K562 (cell line): ENCODE measurements around the gene FASTKD1. TPM values are rescaled to one million over a fixed set of nuclear protein-coding genes. Genes with fewer than 3 reads are reported as not detected.

Experiments
- ATAC-seq: fragments of 200-7000 bp; cut with Tn5 transposase; 3 replicates; pipeline ENCODE4 v1.9.1; 2020; ENCODE audit warnings: moderate library complexity
- BruUV-seq: library from RNA; stranded (reverse); fragments of 400-500 nt; replicated peaks from 2 replicates; lab custom pipeline; 2021; lab: Mats Ljungman, UMichigan
- CTCF ChIA-PET: fragments of 300-600 bp; formaldehyde crosslinking; extraction: SDS; loops from one replicate; lab custom pipeline; 2021; ENCODE audit warnings: low intra/inter-chr PET ratio; lab: Yijun Ruan, JAX
- POLR2A ChIA-PET: fragments of 300-600, 350-650 bp; sonication (Branson Sonifier 250); formaldehyde crosslinking; extraction: SDS; loops from one replicate; lab custom pipeline; 2021; ENCODE audit warnings: antibody characterized with exemption, inconsistent platforms; lab: Yijun Ruan, JAX
- DNase-seq, 4 experiments: peaks; one replicate each; pipeline versions ENCODE4 v3.0.0 to v3.0.0-alpha.2; 2011 to 2018; ENCODE audit warnings: low spot score in 3 of 4, mixed read lengths in 3 of 4; ENCODE audit errors: extremely low read depth in 1 of 4
- FAIRE-seq: peaks from 2 replicates; lab custom pipeline; 2011; peaks lifted over from hg19 to GRCh38; lab: Jason Lieb, UNC
- H2AFZ ChIP-seq: 2 replicates; pipeline ENCODE4 v1.6.0; 2011; ENCODE audit warnings: low read depth, low read length, control low read depth, inconsistent platforms
- H3K27ac ChIP-seq: fragments of 200-600 bp; 3 replicates; pipeline ENCODE4 v1.8.0; 2011; ENCODE audit warnings: low read depth, mild to moderate bottlenecking, control low read depth, inconsistent platforms, low read length, moderate library complexity, mixed read lengths; ENCODE audit errors: extremely low read depth
- H3K27me3 ChIP-seq, 2 experiments: fragments of 300-600 bp in 1 of 2; 2 replicates in 1 of 2; 3 replicates in 1 of 2; pipeline versions ENCODE4 v1.6.0 to v1.8.0; 2011; ENCODE audit warnings: inconsistent platforms in 2 of 2, low read length in 2 of 2, mild to moderate bottlenecking in 1 of 2, mixed read lengths in 1 of 2, moderate library complexity in 1 of 2; ENCODE audit not compliant: control insufficient read depth in 2 of 2, insufficient read depth in 2 of 2
- H3K36me3 ChIP-seq: fragments of 300-600 bp; 3 replicates; pipeline ENCODE4 v1.8.0; 2011; ENCODE audit warnings: mild to moderate bottlenecking, low read length, inconsistent platforms; ENCODE audit not compliant: control insufficient read depth, insufficient read depth
- H3K4me1 ChIP-seq, 2 experiments: fragments of 200-600 bp in 1 of 2; replicated peaks in 1 of 2; 2 replicates in 1 of 2; 3 replicates in 1 of 2; pipeline versions ENCODE4 v1.5.1 to v1.8.0; 2011; ENCODE audit warnings: inconsistent platforms in 2 of 2, low read length in 2 of 2, mild to moderate bottlenecking in 1 of 2, mixed read lengths in 1 of 2, moderate library complexity in 1 of 2; ENCODE audit not compliant: control insufficient read depth in 2 of 2, insufficient read depth in 2 of 2
- H3K4me2 ChIP-seq: 2 replicates; pipeline ENCODE4 v1.6.1; 2011; ENCODE audit warnings: low read length, control low read depth, inconsistent platforms, mixed read lengths; ENCODE audit not compliant: insufficient read depth
- H3K4me3 ChIP-seq: fragments of 200-600 bp; sonication (generic), shearing (Covaris generic); 2 replicates; pipeline ENCODE4 v1.5.1; 2016; ENCODE audit warnings: control low read depth, inconsistent platforms
- H3K79me2 ChIP-seq: fragments of 200-600 bp; 3 replicates; pipeline ENCODE4 v1.8.0; 2011; ENCODE audit warnings: low read length, inconsistent platforms; ENCODE audit not compliant: control insufficient read depth, insufficient read depth
- H3K9ac ChIP-seq, 2 experiments: 2 replicates each; pipeline versions ENCODE4 v1.6.0 to v1.6.1; 2011; ENCODE audit warnings: low read depth in 2 of 2, low read length in 2 of 2, control low read depth in 1 of 2, inconsistent platforms in 1 of 2, mild to moderate bottlenecking in 1 of 2, mixed read lengths in 1 of 2; ENCODE audit not compliant: insufficient read depth in 1 of 2
- H3K9me1 ChIP-seq: one replicate; pipeline ENCODE4 v1.6.0; 2011; ENCODE audit warnings: inconsistent platforms, mild to moderate bottlenecking, low read length, moderate library complexity; ENCODE audit not compliant: control insufficient read depth, insufficient read depth
- H3K9me3 ChIP-seq: replicated peaks from 2 replicates; pipeline ENCODE4 v1.5.1; 2011; ENCODE audit warnings: low read depth, low read length, inconsistent platforms; ENCODE audit not compliant: control insufficient read depth, insufficient read depth
- H4K20me1 ChIP-seq: replicated peaks from 2 replicates; pipeline ENCODE4 v1.6.1; 2011; ENCODE audit warnings: low read length, inconsistent platforms, mixed read lengths; ENCODE audit not compliant: control insufficient read depth, insufficient read depth
- ZFP30 ChIP-seq: fragments of 250-450 bp; sonication (Bioruptor Pico); IDR thresholded peaks from 2 replicates; pipeline ENCODE4 v1.8.0; 2022; ENCODE audit warnings: moderate library complexity, mild to moderate bottlenecking, inconsistent platforms, borderline replicate concordance
- ZNF311 ChIP-seq: fragments of 250-450 bp; sonication (Bioruptor Pico); IDR thresholded peaks from 2 replicates; pipeline ENCODE4 v1.4.0; 2020; ENCODE audit warnings: mild to moderate bottlenecking, moderate library complexity
- ZNF584 ChIP-seq: fragments of 200-800 bp; sonication (Bioruptor generic); IDR thresholded peaks from 2 replicates; pipeline ENCODE4 v1.6.1; 2016; ENCODE audit warnings: low read depth, mild to moderate bottlenecking, missing genetic modification characterization, missing compliant biosample characterization
- WGBS: fragments of 100-300 bp; shearing (Covaris generic); methylation state at CpG from one replicate; pipeline ENCODE4 v1.1.6; 2016; ENCODE audit warnings: low coverage, mixed read lengths; ENCODE audit not compliant: insufficient coverage; ENCODE audit errors: missing lambda C conversion rate; 5-methylcytosine and 5-hydroxymethylcytosine counted together
- in situ Hi-C: fragments of 300-500 bp; cut with MboI; formaldehyde crosslinking; loops from 4 replicates; pipeline ENCODE4 v1.15.0; 2018; ENCODE audit warnings: inconsistent platforms, mixed read lengths
- intact Hi-C: fragments of 100-400 bp; cut with micrococcal nuclease; formaldehyde crosslinking; loops from 2 replicates; pipeline ENCODE4 v1.14.2; 2022
- polyA plus RNA-seq, 8 experiments: library from polyadenylated mRNA; depleted of rRNA in 4 of 8; stranded (reverse) in 5 of 8; unstranded in 3 of 8; fragments of >200 nt; fragmentation: Nextera tagmentation in 2 of 8; fragmentation: Illumina TruSeq in 1 of 8; extraction: Ambion mirVana in 2 of 8; extraction: Trizol in 1 of 8; gene quantifications; 2 replicates each; pipeline versions ENCODE4 v1.2.1 to v1.2.3, GENCODE V29; 2011 to 2014; ENCODE audit warnings: inconsistent platforms in 1 of 8, missing spikeins in 1 of 8
- total RNA-seq, 7 experiments: library from RNA; depleted of rRNA in 6 of 7; stranded (reverse); fragments of >200 nt in 6 of 7; fragmentation: Illumina TruSeq in 2 of 7; extraction: Trizol in 2 of 7; gene quantifications; 2 replicates each; pipeline versions ENCODE4 v1.2.1 to v1.2.3, GENCODE V29; 2011 to 2021; ENCODE audit warnings: low replicate concordance in 1 of 7
- TF ChIP-seq, protein P1 (sequence below), 2 experiments: fragments of 450-650 bp in 1 of 2; sonication (generic) in 1 of 2; formaldehyde crosslinking in 1 of 2; IDR thresholded peaks in 1 of 2; conservative IDR thresholded peaks in 1 of 2; 2 replicates each; pipeline versions ENCODE4 v1.6.1 to v1.8.1; 2016 to 2023; ENCODE audit warnings: mild to moderate bottlenecking in 2 of 2, moderate library complexity in 2 of 2, inconsistent platforms in 1 of 2, missing genetic modification reagents in 1 of 2
- TF ChIP-seq, protein P2 (sequence below): fragments of 450-650 bp; IDR thresholded peaks from 2 replicates; pipeline ENCODE4 v1.6.1; 2017; ENCODE audit warnings: antibody characterized with exemption, mild to moderate bottlenecking
- TF ChIP-seq, protein P3 (sequence below), 2 experiments: fragments of 450-650 bp in 1 of 2; sonication (generic) in 1 of 2; formaldehyde crosslinking in 1 of 2; IDR thresholded peaks; 2 replicates each; pipeline versions ENCODE4 v1.7.1 to v1.9.0; 2016 to 2022; ENCODE audit warnings: inconsistent platforms in 1 of 2, mild to moderate bottlenecking in 1 of 2, missing genetic modification reagents in 1 of 2

The FASTKD1 gene
- total and polyA plus RNA-seq, 9 of the 15 experiments (the other 6 are each of a cell fraction or from before 2014, with no cell fraction given) = 63.5 to 134 (median 119) TPM

DNA sequence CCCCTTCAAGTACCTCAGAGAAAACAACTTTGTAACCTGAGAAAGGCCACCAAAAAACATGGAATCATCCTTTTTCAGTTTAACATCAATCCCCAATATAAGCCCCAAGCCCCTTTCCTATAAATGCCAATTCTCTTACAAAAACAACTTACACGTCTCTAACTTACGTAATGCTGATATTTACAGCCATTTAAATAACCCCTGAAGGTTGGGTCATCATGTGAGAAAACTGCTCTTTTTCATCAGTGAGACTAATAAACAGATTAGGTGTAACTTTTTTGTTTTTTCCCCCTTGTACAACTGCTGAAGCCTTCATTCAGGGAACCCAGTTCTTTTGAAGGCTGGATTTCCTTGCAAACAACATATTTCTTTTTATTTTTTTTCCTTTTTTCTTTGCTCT lies 3.7 kb downstream of the FASTKD1 start:
- Histone ChIP-seq H4K20me1 (no peaks in the 10 kb centered on the region), H3K9ac (peak overlapping the region in 1 of 2 experiments; percentile 80; a peak in 1 of 4 replicates), H3K4me1 (peaks cover 4 to 18% of the 10 kb centered on the region in 2 experiments; a peak in 4 of 5 replicates), H3K27me3 (no peaks in the 10 kb centered on the region), H3K79me2 (peaks cover 68% of the 10 kb centered on the region), H3K9me1 (no peaks in the 10 kb centered on the region), H3K4me2 (peak overlapping the region; percentile 40), H3K36me3 (peaks cover 43% of the 10 kb centered on the region), H3K4me3 (no peak overlapping the region), H3K9me3 (no peaks in the 10 kb centered on the region), H3K27ac (peak overlapping the region; percentile 2; the same call in 1 of the 3 replicates), H2AFZ (no peak overlapping the region)
- FAIRE-seq = no peak
- in situ Hi-C loops = no loop called here
- BruUV-seq = no TSS peak
- no peak for ATAC-seq
- ChIA-PET CTCF (no interaction called here), POLR2A (no interaction called here)
- WGBS = 63% methylated on average over 2 of the region's 2 CpGs
- intact Hi-C loops = loop anchor here (5.0 to 10.0 kb wide), 2 partner anchors 102 to 355 kb away; no protein-coding TSS in a partner anchor
- TF ChIP-seq ZFP30 (no peak), ZNF311 (CRISPR knock-in tag) (no peak), ZNF584 (CRISPR knock-in tag) (no peak)
- TF ChIP-seq, protein P1, sequence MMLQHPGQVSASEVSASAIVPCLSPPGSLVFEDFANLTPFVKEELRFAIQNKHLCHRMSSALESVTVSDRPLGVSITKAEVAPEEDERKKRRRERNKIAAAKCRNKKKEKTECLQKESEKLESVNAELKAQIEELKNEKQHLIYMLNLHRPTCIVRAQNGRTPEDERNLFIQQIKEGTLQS (IDR thresholded peaks at IDR 0.05) = no peak
- TF ChIP-seq, protein P1 (CRISPR knock-in tag; conservative IDR thresholded peaks at IDR 0.05) = no peak
- TF ChIP-seq, protein P2, sequence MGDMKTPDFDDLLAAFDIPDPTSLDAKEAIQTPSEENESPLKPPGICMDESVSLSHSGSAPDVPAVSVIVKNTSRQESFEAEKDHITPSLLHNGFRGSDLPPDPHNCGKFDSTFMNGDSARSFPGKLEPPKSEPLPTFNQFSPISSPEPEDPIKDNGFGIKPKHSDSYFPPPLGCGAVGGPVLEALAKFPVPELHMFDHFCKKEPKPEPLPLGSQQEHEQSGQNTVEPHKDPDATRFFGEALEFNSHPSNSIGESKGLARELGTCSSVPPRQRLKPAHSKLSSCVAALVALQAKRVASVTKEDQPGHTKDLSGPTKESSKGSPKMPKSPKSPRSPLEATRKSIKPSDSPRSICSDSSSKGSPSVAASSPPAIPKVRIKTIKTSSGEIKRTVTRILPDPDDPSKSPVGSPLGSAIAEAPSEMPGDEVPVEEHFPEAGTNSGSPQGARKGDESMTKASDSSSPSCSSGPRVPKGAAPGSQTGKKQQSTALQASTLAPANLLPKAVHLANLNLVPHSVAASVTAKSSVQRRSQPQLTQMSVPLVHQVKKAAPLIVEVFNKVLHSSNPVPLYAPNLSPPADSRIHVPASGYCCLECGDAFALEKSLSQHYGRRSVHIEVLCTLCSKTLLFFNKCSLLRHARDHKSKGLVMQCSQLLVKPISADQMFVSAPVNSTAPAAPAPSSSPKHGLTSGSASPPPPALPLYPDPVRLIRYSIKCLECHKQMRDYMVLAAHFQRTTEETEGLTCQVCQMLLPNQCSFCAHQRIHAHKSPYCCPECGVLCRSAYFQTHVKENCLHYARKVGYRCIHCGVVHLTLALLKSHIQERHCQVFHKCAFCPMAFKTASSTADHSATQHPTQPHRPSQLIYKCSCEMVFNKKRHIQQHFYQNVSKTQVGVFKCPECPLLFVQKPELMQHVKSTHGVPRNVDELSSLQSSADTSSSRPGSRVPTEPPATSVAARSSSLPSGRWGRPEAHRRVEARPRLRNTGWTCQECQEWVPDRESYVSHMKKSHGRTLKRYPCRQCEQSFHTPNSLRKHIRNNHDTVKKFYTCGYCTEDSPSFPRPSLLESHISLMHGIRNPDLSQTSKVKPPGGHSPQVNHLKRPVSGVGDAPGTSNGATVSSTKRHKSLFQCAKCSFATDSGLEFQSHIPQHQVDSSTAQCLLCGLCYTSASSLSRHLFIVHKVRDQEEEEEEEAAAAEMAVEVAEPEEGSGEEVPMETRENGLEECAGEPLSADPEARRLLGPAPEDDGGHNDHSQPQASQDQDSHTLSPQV = 0 out of 2 replicates have a peak, but pooled peaks have one; percentile 7
- TF ChIP-seq, protein P3, sequence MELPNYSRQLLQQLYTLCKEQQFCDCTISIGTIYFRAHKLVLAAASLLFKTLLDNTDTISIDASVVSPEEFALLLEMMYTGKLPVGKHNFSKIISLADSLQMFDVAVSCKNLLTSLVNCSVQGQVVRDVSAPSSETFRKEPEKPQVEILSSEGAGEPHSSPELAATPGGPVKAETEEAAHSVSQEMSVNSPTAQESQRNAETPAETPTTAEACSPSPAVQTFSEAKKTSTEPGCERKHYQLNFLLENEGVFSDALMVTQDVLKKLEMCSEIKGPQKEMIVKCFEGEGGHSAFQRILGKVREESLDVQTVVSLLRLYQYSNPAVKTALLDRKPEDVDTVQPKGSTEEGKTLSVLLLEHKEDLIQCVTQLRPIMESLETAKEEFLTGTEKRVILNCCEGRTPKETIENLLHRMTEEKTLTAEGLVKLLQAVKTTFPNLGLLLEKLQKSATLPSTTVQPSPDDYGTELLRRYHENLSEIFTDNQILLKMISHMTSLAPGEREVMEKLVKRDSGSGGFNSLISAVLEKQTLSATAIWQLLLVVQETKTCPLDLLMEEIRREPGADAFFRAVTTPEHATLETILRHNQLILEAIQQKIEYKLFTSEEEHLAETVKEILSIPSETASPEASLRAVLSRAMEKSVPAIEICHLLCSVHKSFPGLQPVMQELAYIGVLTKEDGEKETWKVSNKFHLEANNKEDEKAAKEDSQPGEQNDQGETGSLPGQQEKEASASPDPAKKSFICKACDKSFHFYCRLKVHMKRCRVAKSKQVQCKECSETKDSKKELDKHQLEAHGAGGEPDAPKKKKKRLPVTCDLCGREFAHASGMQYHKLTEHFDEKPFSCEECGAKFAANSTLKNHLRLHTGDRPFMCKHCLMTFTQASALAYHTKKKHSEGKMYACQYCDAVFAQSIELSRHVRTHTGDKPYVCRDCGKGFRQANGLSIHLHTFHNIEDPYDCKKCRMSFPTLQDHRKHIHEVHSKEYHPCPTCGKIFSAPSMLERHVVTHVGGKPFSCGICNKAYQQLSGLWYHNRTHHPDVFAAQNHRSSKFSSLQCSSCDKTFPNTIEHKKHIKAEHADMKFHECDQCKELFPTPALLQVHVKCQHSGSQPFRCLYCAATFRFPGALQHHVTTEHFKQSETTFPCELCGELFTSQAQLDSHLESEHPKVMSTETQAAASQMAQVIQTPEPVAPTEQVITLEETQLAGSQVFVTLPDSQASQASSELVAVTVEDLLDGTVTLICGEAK (IDR thresholded peaks at IDR 0.05) = no peak
- TF ChIP-seq, protein P3 (CRISPR knock-in tag; IDR thresholded peaks at IDR 0.05) = no peak
- DNase-seq = no peak
